Stimulated activated CD8-positive, alpha-beta memory T cell treated with anti-CD3 and anti-CD28 coated beads, Interleukin-7, amount 100 ng/mL, for 1 hour (primary cell): ENCODE data around the gene CABLES1.

Experiments used
- DNase-seq, 2 donors: peaks; one replicate each; pipeline ENCODE4 v3.0.0-alpha.2; 2020; ENCODE audit warnings: low read depth in 2 of 2

CABLES1 gene

DNA sequence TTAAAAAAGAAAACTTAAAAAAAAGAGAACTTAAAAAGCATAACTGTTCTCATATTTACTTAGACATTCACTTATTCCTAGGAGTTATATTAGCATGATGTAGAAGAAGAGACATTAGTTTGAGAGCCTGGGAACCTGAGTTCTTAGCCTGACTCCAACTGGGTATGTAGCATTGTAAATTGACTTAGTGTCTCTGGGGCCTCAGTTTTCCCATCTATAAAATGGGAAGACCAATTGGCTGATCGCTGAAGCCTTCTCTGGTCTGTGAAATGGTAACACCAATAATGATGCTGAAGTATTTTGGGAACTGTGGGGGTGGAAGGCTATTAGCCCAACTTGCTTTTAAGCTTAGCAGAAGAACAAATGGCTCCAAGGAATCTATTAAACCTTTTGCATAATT lies 55.9 kb downstream of the CABLES1 start:
- no peak for DNase-seq

DNA sequence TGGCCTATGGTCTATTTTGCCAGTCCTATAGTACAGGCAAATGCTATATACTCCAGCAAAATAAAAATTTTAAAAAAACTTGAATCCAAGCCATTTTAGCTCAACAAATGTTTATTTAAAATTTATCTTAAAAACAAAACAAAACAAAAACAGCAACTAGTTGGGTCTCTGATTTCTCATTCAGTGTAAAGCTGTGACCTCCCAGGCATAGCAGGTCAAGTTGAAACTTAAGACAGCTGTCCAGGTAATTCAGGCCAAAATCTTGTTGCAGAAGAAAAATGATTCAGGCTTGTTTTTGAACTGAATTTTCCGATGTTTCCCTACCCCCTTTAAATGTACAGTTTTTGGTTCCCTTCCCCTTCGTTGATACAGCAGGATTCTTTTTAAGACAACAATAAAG lies 58.5 kb downstream of the CABLES1 start:
- DNase-seq = no peak

DNA sequence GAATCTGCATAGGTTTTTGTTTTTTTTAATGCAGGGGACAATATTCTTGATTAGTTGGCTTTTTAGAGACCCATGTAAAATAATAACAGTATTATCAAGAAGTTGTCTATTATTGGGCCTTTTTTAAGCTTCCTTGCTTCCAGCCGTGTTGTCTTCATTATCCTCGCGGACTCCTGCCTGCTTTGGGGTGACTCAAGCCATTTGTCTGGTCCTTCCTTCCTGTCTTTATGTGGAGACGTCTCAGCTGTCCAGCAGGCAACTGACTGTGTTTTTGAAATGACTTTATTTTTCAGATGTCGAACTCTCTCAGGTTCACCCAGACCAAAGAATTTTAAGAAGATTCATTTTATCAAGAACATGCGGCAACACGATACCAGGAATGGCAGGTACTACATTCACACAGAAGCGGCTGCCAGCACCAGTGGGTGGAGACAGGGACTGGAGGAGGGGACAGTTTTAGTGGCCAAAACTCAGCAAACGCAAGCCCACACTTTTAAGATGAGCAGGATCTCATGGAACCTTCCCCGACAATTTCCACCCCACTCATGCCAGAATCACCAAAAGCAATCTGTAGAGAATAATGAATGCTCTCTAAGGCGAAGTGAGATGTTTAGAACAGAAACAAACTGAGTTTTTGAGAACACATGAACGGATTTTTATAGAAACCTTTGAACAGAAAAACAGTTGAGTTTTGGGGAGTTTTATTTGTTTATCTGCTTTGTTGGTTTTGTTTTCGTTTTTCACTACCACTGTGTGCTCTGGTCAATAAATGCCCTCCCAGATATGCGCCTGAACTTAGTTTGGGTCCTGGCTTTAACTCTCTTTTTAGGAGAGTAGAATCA lies 59.1 kb downstream of the CABLES1 start:
- no peak for DNase-seq

DNA sequence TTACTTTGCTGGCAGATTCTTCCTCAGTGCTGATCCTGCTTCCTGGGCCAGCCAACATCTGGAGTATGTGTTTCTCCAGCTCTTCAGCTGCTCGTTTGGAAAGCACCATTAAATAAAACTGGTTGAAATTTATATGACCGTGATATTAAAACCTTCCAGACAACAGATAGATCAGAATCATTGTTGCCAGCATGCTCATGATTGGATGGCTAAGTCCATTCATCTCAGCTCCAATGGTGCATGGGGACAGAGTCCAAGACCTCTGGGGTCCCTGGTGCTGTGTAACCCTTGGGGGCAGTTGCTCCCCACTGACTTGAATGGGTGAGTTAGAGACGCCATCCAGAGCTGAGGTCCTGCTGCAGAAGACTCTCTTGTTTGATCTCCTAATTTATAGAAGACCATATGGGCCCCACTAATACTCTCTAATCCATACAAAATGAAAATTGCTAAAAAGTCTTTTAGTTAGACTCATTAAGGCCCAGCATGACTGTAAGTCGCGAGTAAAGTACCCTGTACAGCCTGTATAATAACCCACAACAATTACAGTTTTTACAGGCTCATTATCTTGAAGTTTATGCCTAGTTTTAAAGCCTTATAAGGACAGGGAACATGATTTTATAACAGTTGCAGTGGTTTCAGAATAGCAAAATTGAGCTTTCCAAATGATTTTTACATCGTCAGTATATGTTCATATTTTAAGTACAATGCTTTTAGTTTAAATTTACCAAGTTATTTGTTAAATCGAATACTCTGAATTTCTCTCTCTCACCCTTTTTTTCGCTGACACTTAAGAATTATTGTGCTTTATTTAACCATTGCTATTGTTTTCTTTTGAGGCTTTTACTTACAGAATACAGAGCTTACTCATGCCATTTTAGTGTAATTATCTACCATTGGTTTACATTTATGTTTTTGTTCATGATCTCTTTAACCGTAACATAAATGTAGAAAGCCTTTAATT lies 60.0 kb downstream of the CABLES1 start:
- no peak for DNase-seq

DNA sequence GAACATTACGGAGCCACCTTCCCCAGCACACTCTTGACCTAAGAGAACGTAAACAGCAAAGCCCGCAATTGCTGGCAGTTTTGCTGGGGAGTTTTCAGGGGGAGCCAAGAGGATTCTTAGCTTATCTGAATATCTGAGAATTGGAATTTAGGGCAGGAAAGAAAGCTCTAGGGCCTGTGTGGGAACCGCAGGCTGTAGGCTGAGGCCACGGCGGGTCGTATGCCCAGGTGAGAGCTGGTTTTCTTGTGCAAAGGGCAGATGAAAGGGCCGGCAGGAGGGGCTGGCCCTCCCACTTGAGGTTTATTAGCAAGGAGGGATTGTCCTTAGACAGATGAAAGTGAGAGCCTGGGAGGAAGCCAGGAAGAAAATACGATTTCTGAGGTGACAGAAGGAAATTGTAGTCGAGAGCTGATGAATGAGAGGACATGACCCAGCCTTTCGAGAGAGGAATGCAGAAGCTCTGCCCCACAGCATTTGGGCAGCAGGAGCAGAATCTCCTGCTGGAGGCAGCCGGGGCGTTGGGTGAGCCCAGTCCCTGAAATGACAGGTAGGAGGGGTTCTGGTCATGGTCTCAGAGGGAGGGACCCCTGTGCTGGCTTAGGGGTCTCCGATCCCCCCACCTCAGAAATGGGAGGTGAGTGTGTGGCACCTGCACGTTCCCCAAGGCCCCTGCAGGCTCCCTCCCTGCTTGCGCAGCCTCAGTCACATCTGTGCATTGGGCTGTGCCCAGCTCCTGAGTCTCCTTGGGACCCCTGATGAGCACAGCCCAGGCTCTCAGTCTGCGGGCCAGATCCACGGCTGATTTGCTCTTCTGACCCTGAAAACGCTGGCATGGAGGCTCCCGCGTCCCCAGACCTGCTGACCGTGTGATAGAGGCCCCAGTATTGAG lies 61.1 kb downstream of the CABLES1 start:
- DNase-seq = no peak

DNA sequence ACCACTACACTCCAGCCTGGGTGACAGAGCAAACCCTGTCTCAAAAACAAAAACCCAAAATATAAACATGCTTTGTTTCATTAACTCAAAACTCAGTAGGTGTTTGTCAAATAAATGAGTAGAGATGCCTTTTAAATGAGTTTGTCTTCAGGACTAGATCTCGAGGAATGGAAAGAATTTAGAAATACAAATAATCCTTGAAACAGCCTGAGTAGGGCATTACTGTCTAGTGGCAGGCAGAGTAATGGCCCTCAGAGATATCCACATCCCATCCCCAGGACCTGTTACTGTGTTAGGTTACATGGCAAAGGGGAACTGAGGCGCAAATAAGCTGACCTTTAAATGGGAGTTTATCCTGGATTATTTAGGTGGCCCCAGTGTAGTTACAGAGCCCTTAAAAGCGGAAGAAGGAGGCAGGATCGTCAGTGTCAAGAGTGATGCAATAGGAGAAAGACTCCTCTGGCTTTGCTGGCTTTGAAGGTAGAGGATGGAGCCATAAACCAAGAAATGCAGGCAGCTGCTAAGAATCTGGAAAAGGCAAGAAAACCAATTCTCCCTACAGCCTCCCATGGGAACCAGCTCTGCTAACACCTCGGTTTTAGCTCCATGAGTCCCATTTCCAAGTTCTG lies 63.0 kb downstream of the CABLES1 start:
- no peak for DNase-seq

DNA sequence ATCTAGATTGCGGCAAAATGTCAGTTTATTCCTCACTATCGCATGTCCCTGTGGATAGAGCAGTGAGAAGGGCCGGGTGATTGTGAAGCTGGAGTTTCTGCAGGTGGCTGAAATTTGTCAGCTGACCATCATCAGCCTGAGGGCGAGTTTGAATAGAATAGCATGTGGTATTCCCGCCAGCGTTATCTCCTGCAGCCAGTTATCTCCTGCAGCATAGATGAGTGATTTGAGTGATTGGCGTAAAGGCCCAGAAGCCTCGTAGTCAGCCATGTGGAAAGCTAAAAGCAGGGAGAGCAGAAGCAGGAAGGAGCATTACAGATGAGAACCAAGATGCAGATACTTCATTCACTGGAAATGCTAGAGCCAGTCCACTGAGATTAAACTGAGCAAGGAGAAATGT lies 65.5 kb downstream of the CABLES1 start:
- DNase-seq = no peak

DNA sequence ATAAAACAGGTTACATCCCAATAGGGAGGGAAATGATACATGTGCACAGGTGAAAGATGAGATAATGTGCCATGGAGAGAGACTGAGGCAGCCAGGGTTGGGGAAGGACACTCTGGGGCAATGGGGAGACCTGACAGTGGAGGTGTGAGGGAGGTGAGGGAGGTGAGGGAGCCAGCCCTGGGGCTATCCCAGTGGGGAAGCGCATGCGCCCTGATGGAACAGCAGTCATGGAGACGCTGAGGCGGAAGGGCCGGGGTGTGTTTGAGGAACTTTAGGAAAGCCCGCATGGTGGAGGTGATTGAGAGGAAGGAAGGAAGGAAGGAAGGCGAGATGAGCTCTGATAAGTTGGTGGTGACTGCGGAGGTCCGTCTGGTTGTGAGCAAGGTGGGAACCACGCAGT lies 66.5 kb downstream of the CABLES1 start:
- DNase-seq = no peak

DNA sequence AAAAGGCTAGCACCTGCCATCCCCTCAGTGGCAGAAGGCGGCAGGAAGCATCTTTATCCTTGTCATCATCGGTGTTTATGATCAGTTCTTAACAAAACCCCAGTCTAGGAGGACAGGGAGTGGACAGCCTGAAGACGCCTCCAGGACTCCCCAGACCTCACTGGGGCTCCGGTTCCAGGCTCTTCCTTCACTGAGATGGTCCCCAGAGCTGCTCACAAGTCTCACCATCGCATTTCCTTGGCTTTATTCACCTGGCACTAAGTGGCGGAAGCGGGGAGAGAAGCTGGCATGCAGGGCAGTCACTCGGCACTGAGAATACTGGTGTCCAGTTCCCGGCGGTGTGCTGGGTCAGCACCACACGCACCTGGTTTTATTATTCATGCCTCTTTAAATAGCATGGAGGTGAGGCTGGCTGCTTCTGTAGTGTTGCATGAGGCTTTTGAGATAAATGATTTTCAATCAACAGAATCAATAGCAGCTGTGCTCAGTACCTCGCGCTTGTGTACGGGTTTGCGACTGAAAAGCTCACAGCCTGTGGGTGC lies 68.7 kb downstream of the CABLES1 start:
- DNase-seq = no peak

DNA sequence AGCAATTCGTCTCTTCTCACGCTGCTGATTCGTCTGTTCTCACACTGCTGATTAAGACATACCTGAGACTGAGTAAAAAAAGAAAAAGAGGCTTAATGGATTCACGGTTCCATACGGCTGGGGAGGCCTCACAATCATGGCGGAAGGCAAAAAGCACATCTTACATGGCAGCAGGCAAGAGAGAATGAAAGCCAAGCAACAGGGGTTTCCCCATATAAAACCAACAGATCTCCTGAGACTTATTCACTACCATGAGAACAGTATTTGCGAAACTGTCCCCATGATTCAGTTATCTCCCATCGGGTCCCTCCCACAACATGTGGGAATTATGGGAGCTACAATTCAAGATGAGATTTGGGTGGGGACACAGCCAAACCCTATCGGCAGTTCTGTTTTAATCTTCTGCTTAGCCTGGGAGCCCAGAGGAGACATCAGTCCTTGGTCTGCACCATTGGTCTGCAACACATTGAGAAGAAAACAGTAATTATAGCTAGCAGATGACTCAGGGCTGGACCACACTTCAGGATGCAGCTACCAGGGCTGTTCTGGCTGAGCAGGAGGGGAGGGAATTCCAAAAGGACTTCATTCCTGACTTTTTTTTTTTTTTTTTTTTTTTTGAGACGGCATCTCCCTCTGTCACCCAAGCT lies 69.4 kb downstream of the CABLES1 start:
- no peak for DNase-seq

DNA sequence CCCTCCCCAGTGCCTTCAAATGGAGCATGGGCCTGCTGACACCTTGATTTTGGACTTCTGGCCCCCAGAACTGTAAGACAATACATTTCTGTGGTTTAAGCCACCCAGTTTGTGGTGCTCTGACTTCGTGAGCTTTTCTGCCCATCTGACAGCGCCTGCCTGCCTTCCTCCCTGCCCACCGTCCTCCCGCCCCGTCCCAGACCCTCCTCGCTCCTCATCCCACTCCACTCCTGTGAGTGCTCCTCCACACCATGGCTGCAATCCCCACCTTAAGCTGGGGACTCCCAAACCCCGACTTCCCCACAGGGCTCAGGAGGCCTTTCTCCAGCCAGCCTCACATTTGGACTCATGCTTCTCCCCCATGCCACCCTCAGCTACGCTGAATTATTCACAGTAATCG lies 70.7 kb downstream of the CABLES1 start:
- no peak for DNase-seq

DNA sequence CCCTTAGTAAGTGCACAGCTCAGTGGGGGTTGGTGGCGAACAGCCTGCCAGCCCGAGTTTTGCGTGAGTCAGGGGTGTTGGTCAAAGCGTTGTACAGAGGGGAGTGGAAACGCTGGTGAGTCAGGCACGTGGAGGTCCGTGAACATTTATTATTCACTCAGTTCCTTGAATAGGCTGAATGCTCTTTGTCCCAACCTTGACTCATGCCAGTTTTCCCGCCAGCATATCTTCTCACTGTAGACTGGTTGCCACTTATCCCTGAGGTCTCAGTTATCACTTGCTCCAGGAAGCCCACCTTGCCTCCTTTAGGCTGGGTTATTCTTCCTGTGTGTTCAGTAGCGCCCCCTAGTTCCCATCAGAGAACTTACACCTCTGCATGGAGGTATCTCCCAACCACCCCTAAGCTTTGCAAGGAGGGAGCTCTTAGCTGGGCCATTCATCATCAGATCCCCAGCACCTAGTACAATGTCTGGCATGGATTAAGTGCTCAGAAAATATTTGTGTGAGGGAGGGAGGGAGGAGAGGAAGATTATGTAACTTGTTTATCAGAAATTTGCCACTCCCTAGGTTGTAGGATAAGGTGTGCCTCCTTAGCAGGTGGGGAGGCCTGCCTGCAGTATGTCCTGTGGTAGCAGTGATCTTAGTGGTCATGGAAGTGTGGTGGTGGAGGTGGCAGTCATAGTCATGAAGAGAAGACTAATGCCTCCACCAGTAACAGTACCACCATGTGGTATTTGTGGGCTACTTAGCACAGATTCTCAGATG lies 72.1 kb downstream of the CABLES1 start:
- DNase-seq = no peak

DNA sequence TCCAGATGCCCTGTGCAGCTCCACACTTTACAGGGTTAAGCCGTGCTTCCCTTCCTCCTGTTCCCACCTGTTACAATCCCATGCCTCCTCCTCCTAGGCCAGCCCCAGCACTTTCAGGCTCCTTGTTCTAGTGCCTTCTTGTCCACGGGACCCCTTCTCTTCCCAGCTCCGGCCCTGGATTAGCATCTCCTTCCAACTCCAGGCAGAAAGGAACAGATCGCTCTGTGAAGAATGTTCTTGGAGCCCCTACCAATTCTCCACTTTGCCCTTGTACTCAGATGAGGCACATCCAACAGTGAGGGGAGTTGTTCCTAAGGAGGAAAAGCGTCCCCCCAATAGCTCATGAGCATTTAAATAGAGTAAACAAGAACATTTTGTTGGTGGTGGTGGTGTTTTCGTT lies 72.7 kb downstream of the CABLES1 start:
- DNase-seq = no peak

DNA sequence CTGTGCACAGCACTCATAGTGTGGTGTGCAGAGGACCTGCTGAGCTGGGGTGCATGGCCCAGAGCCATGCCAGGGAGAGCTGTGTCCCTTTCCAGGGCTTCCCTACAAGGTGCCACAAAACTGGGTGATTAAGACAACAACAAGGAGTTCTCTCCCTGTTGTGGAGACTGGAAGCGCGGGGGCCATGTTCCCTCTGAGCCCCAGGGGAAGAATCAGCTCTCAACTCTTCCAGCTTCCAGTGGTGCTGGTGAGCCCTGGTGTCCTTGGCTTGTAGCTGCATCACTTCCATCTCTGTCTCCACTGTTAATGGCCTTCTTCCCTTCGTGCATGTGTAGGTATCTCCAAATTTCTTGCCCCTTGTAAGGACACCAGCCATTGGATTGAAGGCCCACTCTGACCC lies 73.3 kb downstream of the CABLES1 start:
- DNase-seq = no peak

DNA sequence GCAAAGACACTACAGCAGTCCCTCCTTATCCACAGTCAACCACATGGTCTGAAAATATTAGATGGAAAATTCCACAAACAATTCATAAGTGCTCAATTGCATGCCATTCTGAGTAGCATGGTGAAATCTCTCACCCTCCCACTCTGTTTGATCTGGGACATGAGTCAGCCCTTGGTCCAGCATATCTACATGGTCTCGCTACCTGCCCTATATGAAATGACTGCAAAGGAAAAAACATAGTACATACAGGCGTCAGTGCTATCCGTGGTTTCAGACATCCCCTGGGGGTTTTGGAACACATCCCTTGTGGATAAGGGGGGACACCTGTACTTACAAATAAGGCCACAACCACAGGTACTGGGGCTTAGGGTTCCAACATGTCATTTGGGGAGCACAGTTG lies 73.7 kb downstream of the CABLES1 start:
- no peak for DNase-seq

DNA sequence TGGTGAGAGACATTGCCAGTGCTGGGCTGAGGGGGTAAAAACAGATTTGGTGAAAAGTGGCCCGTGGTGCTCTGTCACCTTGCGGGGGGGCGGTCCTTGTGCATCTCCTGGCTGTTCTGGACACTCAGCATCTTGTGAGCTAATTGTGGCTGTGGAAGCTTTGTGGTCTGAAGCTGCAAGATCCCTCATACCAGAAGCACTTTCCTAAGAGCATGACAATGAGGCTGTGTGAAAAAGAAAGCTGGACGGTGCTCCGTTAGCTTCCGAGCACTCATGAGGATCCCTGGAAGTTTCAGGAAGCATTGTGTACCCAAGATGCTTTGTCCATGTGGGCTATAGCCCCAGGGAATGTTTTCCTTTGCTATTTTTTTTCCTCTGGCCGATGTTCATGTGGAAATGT lies 74.5 kb downstream of the CABLES1 start:
- DNase-seq = no peak

DNA sequence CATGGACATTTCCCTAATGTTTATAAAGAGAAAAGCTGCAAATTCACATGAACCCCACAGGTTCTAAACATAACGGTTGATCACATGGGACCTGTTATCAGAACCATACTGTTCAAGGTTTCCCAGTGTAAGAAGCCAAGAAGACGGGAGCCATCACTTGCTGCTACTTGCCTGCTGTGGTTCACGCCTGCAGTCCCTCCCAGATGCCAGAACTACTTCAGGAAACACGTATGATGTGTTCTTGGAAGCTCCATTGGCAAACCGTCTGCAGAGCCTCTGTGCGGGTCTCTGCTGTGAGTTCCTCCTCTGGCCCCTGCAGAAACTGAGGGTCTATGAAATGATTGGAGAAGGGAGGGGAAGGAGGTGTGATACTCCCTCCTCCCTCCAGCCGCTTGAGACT lies 75.2 kb downstream of the CABLES1 start:
- no peak for DNase-seq

DNA sequence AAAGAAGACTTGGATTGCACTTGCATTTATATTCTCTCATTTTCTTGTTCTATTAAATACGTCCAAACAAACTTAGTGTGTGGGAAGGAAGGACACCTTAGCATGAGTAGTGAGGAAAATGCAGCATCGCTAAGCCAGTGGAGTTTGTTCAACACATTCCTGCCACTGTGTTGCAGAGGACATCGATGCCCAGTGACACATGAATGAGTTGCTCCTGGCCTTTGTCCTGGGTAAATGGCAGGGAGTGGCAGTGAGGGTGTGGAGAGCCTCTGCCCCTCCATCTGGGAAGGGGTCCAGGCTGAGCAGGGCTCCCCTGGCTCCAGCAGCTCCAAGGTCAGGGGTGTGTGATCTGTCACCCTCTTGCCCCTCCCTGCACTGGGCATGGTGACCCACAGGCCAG lies 75.9 kb downstream of the CABLES1 start:
- no peak for DNase-seq

DNA sequence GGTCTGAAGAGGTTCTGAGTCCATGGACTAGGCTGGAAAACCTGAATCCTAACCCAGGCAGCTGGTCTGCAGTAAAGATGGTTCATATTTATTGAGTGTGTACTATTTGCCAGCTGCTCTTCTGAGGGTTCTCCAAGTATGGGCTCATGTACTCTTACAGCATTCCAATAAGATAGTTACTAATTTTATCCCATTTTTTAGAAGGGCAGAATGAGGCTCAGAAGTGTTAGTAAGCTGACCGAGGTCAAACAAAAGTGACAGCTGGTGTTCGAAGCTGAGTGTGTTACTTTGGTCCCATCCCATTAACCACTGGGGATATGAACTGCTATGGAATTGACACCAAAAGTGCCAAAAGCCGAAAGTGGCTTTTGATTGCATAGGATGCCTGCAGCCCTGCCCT lies 76.9 kb downstream of the CABLES1 start:
- no peak for DNase-seq

DNA sequence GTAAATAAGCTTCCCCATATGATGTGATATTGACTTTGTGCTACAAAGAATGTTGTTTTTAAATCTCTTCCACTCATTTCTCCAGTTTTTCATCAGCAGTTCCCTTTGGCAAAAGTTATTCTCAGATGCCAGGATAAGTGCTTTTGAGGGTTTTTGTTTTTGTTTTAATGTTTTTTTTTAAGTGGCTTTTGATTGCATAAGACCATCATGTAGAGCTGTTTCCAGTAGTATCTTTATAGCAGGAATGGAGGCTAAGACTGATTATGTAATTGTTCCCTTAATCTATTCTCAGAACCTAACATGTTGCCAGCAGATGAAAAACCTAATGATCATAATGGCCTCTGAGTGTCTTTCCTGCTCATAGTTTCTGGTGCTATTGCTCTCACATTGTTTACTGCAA lies 77.9 kb downstream of the CABLES1 start:
- DNase-seq = no peak
